Type B pancreatic cell (in vitro differentiated cells): ENCODE results near the gene RAB3B. TPM values are rescaled to one million over a fixed set of nuclear protein-coding genes. Genes with fewer than 3 reads are reported as not detected.

Experiments
- DNase-seq: peaks from one replicate; pipeline ENCODE4 v3.0.0; 2021; ENCODE audit warnings: mixed read lengths; ENCODE audit not compliant: unreplicated experiment; ENCODE audit errors: extremely low spot score
- H3K27ac Mint-ChIP-seq: 2 replicates; pipeline ENCODE4 v1.8.0; 2021; ENCODE audit warnings: mild to moderate bottlenecking, mixed read lengths
- H3K27me3 Mint-ChIP-seq: 2 replicates; pipeline ENCODE4 v1.8.0; 2021; ENCODE audit warnings: mixed read lengths
- H3K36me3 Mint-ChIP-seq: 2 replicates; pipeline ENCODE4 v1.8.0; 2021; ENCODE audit warnings: mixed read lengths
- H3K4me1 Mint-ChIP-seq: one replicate; pipeline ENCODE4 v1.8.0; 2021; ENCODE audit warnings: mixed read lengths; ENCODE audit not compliant: unreplicated experiment
- H3K4me3 Mint-ChIP-seq: 2 replicates; pipeline ENCODE4 v1.8.0; 2021; ENCODE audit warnings: mild to moderate bottlenecking, mixed read lengths
- H3K9me3 Mint-ChIP-seq: 2 replicates; pipeline ENCODE4 v1.8.0; 2021; ENCODE audit warnings: mixed read lengths
- total RNA-seq: library from RNA; stranded (reverse); gene quantifications from 2 replicates; pipeline ENCODE4 v1.2.1, GENCODE V29; 2021; ENCODE audit warnings: low replicate concordance
- TF ChIP-seq, protein P1 (sequence below): fragments of 200-600 bp; sonication (generic); conservative IDR thresholded peaks from 2 replicates; pipeline ENCODE4 v1.5.0; 2021; ENCODE audit warnings: antibody characterized with exemption, mild to moderate bottlenecking

RAB3B gene
- total RNA-seq, 1 donor from 2014 or later, result 16.9 TPM

DNA sequence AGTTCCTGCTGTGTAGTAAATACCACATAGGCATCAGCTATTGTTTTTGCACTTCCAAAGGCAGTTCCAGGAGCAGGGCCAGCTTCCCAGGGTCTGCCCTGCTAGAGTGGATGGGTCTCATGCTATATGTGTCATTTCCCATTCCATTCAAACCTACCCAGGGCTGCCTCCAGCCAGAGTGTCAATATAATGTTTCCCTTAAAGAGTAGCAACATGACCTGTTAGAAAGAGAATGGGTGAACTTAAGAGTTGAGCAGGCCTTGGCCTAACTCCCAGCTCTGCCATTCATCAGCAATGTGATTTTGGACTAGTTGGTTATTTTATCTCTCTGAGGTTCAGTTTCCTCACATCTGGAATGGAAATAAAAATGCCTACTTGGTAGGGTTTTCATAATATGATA, 44.9 kb downstream of the RAB3B start:
- H3K4me1 Mint-ChIP-seq, result no peaks in the 10 kb centered on the region
- TF ChIP-seq, protein P1, sequence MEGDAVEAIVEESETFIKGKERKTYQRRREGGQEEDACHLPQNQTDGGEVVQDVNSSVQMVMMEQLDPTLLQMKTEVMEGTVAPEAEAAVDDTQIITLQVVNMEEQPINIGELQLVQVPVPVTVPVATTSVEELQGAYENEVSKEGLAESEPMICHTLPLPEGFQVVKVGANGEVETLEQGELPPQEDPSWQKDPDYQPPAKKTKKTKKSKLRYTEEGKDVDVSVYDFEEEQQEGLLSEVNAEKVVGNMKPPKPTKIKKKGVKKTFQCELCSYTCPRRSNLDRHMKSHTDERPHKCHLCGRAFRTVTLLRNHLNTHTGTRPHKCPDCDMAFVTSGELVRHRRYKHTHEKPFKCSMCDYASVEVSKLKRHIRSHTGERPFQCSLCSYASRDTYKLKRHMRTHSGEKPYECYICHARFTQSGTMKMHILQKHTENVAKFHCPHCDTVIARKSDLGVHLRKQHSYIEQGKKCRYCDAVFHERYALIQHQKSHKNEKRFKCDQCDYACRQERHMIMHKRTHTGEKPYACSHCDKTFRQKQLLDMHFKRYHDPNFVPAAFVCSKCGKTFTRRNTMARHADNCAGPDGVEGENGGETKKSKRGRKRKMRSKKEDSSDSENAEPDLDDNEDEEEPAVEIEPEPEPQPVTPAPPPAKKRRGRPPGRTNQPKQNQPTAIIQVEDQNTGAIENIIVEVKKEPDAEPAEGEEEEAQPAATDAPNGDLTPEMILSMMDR, result no peak
- H3K27me3 Mint-ChIP-seq, result no peaks in the 10 kb centered on the region
- peaks cover 11% of the 10 kb centered on the region for H3K9me3 Mint-ChIP-seq
- peaks cover 19% of the 10 kb centered on the region for H3K36me3 Mint-ChIP-seq
- DNase-seq, result no peak
- H3K4me3 Mint-ChIP-seq, result no peak overlapping the region
- H3K27ac Mint-ChIP-seq, result no peak overlapping the region

DNA sequence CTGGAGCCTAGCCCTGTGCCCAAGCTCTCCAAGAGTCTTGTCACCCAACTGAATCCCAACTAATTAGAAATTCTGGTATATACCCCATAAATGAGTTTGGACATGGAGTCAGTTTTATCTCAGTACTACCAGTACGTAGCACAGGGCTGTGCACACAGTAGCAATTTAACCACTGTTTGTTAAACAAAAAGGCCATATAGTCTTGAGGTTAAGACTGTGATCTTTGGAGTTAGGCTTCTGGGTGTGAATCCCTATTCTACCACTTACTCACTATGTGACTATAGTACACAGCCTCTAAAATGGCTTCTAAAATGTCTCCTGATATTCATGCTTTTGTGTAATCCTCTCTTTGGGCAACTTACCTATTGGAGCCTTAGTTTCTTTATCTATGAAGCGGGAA, 48.2 kb downstream of the RAB3B start:
- peaks cover 19% of the 10 kb centered on the region for H3K36me3 Mint-ChIP-seq
- peaks cover 11% of the 10 kb centered on the region for H3K9me3 Mint-ChIP-seq
- H3K4me3 Mint-ChIP-seq, result no peak overlapping the region
- TF ChIP-seq, protein P1, result no peak
- DNase-seq, result no peak
- H3K4me1 Mint-ChIP-seq, result no peaks in the 10 kb centered on the region
- no peaks in the 10 kb centered on the region for H3K27me3 Mint-ChIP-seq
- H3K27ac Mint-ChIP-seq, result no peak overlapping the region

DNA sequence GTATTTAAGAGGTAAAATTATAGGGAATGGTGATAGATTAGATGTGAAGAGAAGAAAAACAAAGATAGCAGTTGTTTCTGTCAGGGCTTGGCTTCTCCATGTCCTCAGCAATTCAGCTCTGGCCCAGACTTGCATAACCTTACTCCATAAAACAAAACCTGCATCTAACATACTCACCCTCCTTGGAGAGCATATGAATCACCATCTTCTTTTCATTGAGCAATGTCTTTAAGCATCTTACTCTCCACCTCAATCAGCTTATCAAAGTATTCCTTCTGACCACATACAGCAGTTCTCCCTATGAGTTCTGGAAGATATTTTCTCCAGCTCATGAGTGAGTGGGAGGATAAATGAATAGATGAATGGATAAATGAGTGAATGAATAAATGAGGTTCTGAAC, 49.0 kb downstream of the RAB3B start:
- no peaks in the 10 kb centered on the region for H3K27me3 Mint-ChIP-seq
- H3K4me1 Mint-ChIP-seq, result no peaks in the 10 kb centered on the region
- DNase-seq, result no peak
- no peak overlapping the region for H3K4me3 Mint-ChIP-seq
- TF ChIP-seq, protein P1, result no peak
- H3K36me3 Mint-ChIP-seq, result peaks cover 19% of the 10 kb centered on the region
- H3K9me3 Mint-ChIP-seq, result peaks cover 11% of the 10 kb centered on the region
- no peak overlapping the region for H3K27ac Mint-ChIP-seq

DNA sequence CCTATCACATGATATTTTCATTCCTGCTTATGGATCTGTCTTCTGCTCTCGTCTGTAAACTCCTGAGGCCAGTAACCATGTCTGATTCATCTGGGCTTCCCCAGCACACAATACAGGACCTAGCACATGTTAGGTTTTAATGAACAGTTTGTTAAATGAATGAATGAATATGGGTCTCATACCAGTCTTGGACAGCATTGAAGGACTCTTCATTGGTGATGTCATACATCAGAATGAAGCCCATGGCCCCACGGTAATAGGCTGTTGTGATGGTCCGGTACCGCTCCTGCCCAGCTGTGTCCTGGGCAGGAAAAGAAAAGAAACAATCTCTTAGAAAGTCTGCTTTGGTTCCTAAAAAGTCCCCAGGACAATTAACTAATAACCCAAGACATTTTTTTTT, 53.4 kb downstream of the RAB3B start:
- H3K27ac Mint-ChIP-seq, result no peak overlapping the region
- H3K4me3 Mint-ChIP-seq, result no peak overlapping the region
- no peaks in the 10 kb centered on the region for H3K4me1 Mint-ChIP-seq
- peaks cover 11% of the 10 kb centered on the region for H3K36me3 Mint-ChIP-seq
- no peak for DNase-seq
- H3K9me3 Mint-ChIP-seq, result peaks cover 7% of the 10 kb centered on the region
- TF ChIP-seq, protein P1, result no peak
- H3K27me3 Mint-ChIP-seq, result no peaks in the 10 kb centered on the region

DNA sequence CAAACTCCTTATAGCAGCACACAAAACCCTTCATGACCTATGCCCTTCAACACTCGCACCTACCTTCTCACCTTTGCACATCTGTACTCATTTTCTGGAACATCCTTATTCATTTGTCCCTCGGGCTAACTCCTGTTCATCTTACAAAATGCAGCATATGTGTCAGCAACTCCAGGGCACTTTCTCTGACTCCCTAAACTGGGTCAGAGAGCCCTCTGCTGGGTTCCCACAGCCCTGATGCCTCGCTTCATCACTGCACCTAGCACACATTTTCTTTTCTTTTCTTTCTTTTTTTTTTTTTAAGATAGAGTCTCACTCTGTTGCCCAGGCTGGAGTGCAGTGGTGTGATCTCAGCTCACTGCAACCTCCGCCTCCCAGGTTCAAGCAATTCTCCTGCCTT, 54.0 kb downstream of the RAB3B start:
- no peaks in the 10 kb centered on the region for H3K27me3 Mint-ChIP-seq
- H3K36me3 Mint-ChIP-seq, result peaks cover 5% of the 10 kb centered on the region

More for the DNA sequence above, 54.0 kb downstream of the RAB3B start:
- DNase-seq, result no peak
- H3K27ac Mint-ChIP-seq, result no peak overlapping the region
- H3K4me3 Mint-ChIP-seq, result no peak overlapping the region
- peaks cover 3% of the 10 kb centered on the region for H3K4me1 Mint-ChIP-seq
- TF ChIP-seq, protein P1, result no peak
- peaks cover 6% of the 10 kb centered on the region for H3K9me3 Mint-ChIP-seq
